GM19193 (cell line): ENCODE results near the gene RSU1.

ENCODE experiments used
- POLR2A ChIP-seq: IDR thresholded peaks from 4 replicates; pipeline ENCODE4 v1.6.1; 2011; ENCODE audit not compliant: insufficient read depth, insufficient read length; ENCODE audit errors: extremely low read depth

The RSU1 gene

GRCh38 chr10:16835228-16835627, 18.0 kb upstream of the RSU1 start:
- no peak for TF ChIP-seq POLR2A

GRCh38 chr10:16832351-16833080, 15.3 kb upstream of the RSU1 start:
- no peak for TF ChIP-seq POLR2A

- no peak for TF ChIP-seq POLR2A
Observed at GRCh38 chr10:16828701-16829175, 11.5 kb upstream of the RSU1 start.

GRCh38 chr10:16828114-16828568, 10.9 kb upstream of the RSU1 start:
- TF ChIP-seq POLR2A, result no peak

- TF ChIP-seq POLR2A, result no peak
Observed at GRCh38 chr10:16822726-16823360, 5.6 kb upstream of the RSU1 start.

- no peak for TF ChIP-seq POLR2A
Observed at GRCh38 chr10:16822027-16822426, 4.8 kb upstream of the RSU1 start.

GRCh38 chr10:16820421-16820820, 3.2 kb upstream of the RSU1 start:
- no peak for TF ChIP-seq POLR2A

- TF ChIP-seq POLR2A, result no peak
Observed at GRCh38 chr10:16820018-16820417, 2.8 kb upstream of the RSU1 start.

GRCh38 chr10:16819436-16819835, 2.2 kb upstream of the RSU1 start:
- TF ChIP-seq POLR2A, result no peak

- no peak for TF ChIP-seq POLR2A
Observed at GRCh38 chr10:16819026-16819425, 1.8 kb upstream of the RSU1 start.

- no peak for TF ChIP-seq POLR2A
Observed at GRCh38 chr10:16816830-16817124, 447 bp downstream of the RSU1 start.

- no peak for TF ChIP-seq POLR2A
Observed at GRCh38 chr10:16816171-16816570, 1.1 kb downstream of the RSU1 start.

- TF ChIP-seq POLR2A, result no peak
Observed at GRCh38 chr10:16814012-16814411, 3.2 kb downstream of the RSU1 start.

- no peak for TF ChIP-seq POLR2A
Observed at GRCh38 chr10:16812676-16813075, 4.5 kb downstream of the RSU1 start.

- no peak for TF ChIP-seq POLR2A
Observed at GRCh38 chr10:16811765-16812164, 5.5 kb downstream of the RSU1 start.

- no peak for TF ChIP-seq POLR2A
Observed at GRCh38 chr10:16811292-16811691, 5.9 kb downstream of the RSU1 start.
